Measurements from ENCODE around the gene TERT.

The TERT gene

GRCh38 chr5:1226231-1226630, 68.6 kb downstream of the TERT start:
- no peaks in the 10 kb centered on the region for H3K36me3 ChIP-seq (replicated peaks)
- peaks cover 15% of the 10 kb centered on the region for H3K27me3 ChIP-seq (ENCODE audit: low read depth)
- in situ Hi-C loops (cut with MboI; ENCODE audit: low sequenced_read_pairs): no loop called here
- H3K9me3 ChIP-seq: no peaks in the 10 kb centered on the region
- no peaks in the 10 kb centered on the region for H3K4me1 ChIP-seq
- H3K4me3 ChIP-seq: no peak overlapping the region
- DNase-seq (ENCODE audit: low spot score in 2 of 2): no peak

DNA sequence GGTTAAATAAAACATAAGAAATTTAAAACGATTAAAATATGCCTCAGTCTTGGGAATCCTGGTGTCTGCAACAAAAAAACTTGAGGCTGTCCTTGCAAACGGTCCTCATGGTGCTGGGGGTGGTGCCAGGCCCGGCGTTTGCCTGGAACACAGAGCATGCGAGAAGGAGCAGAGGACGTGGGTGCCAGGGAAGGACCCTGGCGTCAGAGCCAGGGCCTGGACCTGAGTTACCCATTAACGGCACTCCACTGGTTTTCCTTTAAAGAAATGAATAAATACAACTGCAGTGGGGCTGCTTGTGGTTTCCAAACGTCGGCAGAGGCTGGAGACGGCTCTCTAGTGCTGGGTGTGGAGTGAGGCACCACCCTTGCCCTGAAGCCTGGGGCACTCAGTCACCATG, 69.8 kb downstream of the TERT start, which contains the start of gene SLC6A18:
TSS of gene SLC6A18 (plus strand) at position 301 of the 400 bp plus-strand sequence. CDS start at position 398, 97 bp downstream.
- in situ Hi-C loops (cut with MboI; ENCODE audit: low sequenced_read_pairs): no loop called here
- Histone ChIP-seq H3K4me3 (no peak within 1 kb of the TSS), H3K36me3 (replicated peaks) (no peaks in the 10 kb centered on the region), H3K9me3 (no peaks in the 10 kb centered on the region), H3K27me3 (ENCODE audit: low read depth) (peaks cover 15% of the 10 kb centered on the region), H3K4me1 (no peaks in the 10 kb centered on the region)
- no peak for DNase-seq (ENCODE audit: low spot score in 2 of 2)

DNA sequence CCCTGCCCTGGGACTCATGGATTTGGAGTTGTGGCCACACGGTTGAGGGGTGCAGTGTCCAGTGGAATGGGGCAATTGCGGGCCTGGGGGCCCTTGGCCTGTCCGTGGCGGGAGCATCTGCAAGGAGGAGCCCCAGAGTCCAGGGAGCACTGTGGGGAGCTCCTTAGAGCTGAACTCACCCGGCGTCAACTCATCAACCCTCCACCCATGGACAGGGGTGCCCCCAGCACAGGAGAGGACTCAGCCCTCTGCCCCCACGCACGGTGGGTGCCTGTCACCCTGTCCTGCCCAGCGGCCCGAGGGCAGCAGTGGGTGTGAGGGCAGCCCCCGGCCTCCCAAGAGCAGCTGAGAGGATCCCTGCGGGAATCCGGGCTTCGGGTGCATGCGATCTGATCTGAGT, 70.2 kb downstream of the TERT start:
- no peak for DNase-seq (ENCODE audit: low spot score in 2 of 2)
- Histone ChIP-seq H3K36me3 (replicated peaks) (no peaks in the 10 kb centered on the region), H3K4me1 (no peaks in the 10 kb centered on the region), H3K9me3 (no peaks in the 10 kb centered on the region), H3K27me3 (ENCODE audit: low read depth) (peaks cover 15% of the 10 kb centered on the region), H3K4me3 (no peak overlapping the region)
- in situ Hi-C loops (cut with MboI; ENCODE audit: low sequenced_read_pairs): no loop called here

GRCh38 chr5:1223278-1223670, 71.6 kb downstream of the TERT start:
- Histone ChIP-seq H3K27me3 (ENCODE audit: low read depth) (peaks cover 8% of the 10 kb centered on the region), H3K4me1 (no peaks in the 10 kb centered on the region), H3K9me3 (no peaks in the 10 kb centered on the region), H3K36me3 (replicated peaks) (no peaks in the 10 kb centered on the region), H3K4me3 (no peak overlapping the region)
- no peak for DNase-seq (ENCODE audit: low spot score in 2 of 2)
- in situ Hi-C loops (cut with MboI; ENCODE audit: low sequenced_read_pairs): no loop called here

DNA sequence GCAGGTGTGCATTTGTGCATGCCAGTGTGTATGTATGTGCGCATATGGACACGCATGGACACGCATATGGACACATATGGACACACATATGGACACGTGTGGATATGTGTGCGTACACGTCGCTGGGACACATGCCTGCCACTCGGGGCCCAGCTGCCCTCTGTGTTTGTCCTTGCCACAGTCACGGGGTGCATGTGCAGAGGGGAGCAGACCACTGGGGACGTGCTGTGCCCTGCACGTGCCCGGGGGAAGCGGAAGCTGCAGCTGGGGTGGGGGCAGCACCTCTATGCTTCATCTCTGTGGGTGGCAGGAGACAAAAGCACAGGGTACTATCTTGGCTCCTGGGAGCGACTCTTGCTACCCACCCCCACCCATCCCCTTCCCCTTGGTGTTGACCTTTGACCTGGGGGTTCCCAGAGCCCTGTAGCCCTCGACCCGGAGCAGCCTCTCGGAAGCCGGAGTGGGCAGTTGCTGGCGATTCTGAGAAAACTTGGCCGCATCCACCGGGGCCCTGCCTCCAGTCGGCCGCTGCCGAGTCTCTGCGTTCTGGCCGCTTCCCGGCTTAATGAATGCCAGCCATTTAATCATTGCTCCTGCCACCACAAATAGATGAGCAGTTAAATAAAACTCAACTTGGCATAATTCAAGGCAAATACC, 72.1 kb downstream of the TERT start:
- Histone ChIP-seq H3K27me3 (ENCODE audit: low read depth) (peaks cover 5% of the 10 kb centered on the region; the same call in 1 of the 2 replicates), H3K4me3 (no peak overlapping the region), H3K9me3 (no peaks in the 10 kb centered on the region), H3K4me1 (no peaks in the 10 kb centered on the region), H3K36me3 (replicated peaks) (no peaks in the 10 kb centered on the region)
- in situ Hi-C loops (cut with MboI; ENCODE audit: low sequenced_read_pairs): no loop called here
- no peak for DNase-seq (ENCODE audit: low spot score in 2 of 2)

GRCh38 chr5:1222147-1222546, 72.7 kb downstream of the TERT start:
- Histone ChIP-seq H3K4me1 (no peaks in the 10 kb centered on the region), H3K27me3 (ENCODE audit: low read depth) (no peaks in the 10 kb centered on the region; the same call in 1 of the 2 replicates), H3K36me3 (replicated peaks) (no peaks in the 10 kb centered on the region), H3K4me3 (no peak overlapping the region), H3K9me3 (no peaks in the 10 kb centered on the region)
- in situ Hi-C loops (cut with MboI; ENCODE audit: low sequenced_read_pairs): no loop called here
- DNase-seq (ENCODE audit: low spot score in 2 of 2): no peak

DNA sequence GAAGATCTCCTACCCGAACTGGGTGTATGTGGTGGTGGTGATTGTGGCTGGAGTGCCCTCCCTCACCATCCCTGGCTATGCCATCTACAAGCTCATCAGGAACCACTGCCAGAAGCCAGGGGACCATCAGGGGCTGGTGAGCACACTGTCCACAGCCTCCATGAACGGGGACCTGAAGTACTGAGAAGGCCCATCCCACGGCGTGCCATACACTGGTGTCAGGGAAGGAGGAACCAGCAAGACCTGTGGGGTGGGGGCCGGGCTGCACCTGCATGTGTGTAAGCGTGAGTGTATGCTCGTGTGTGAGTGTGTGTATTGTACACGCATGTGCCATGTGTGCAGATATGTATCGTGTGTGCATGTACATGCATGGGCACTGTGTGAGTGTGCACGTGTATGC, 73.1 kb downstream of the TERT start:
- H3K4me1 ChIP-seq: no peaks in the 10 kb centered on the region
- H3K27me3 ChIP-seq (ENCODE audit: low read depth): no peaks in the 10 kb centered on the region
- no peaks in the 10 kb centered on the region for H3K36me3 ChIP-seq (replicated peaks)
- in situ Hi-C loops (cut with MboI; ENCODE audit: low sequenced_read_pairs): no loop called here
- H3K4me3 ChIP-seq: no peak overlapping the region
- no peaks in the 10 kb centered on the region for H3K9me3 ChIP-seq
- no peak for DNase-seq (ENCODE audit: low spot score in 2 of 2)

DNA sequence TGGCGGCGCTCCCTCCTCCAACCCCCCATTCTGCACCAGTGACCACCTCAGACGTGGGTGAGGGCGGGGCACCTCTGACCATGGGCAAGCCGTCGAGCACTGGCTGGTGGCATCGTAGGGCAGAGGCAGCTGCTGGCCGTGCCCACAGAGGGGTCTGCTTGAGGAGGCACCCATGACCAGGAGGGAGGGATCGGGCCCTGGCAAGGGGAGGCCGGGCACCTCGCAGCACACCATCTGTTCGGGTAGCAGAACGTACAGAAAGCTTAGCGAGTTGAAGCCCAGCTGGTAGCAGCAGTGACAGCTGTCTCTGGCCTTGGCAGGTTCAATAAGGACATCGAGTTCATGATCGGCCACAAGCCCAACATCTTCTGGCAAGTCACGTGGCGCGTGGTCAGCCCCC, 74.0 kb downstream of the TERT start:
- H3K9me3 ChIP-seq: no peaks in the 10 kb centered on the region
- in situ Hi-C loops (cut with MboI; ENCODE audit: low sequenced_read_pairs): no loop called here
- no peaks in the 10 kb centered on the region for H3K4me1 ChIP-seq
- H3K36me3 ChIP-seq (replicated peaks): no peaks in the 10 kb centered on the region
- no peak for DNase-seq (ENCODE audit: low spot score in 2 of 2)
- H3K4me3 ChIP-seq: no peak overlapping the region
- no peaks in the 10 kb centered on the region for H3K27me3 ChIP-seq (ENCODE audit: low read depth)

- no peaks in the 10 kb centered on the region for H3K27me3 ChIP-seq (ENCODE audit: low read depth)
- no peaks in the 10 kb centered on the region for H3K36me3 ChIP-seq (replicated peaks)
- no peak for DNase-seq (ENCODE audit: low spot score in 2 of 2)
- no peaks in the 10 kb centered on the region for H3K4me1 ChIP-seq
- in situ Hi-C loops (cut with MboI; ENCODE audit: low sequenced_read_pairs): no loop called here
- H3K9me3 ChIP-seq: no peaks in the 10 kb centered on the region
- H3K4me3 ChIP-seq: no peak overlapping the region
These were observed 74.5 kb downstream of the TERT start for GRCh38 chr5:1220351-1220750.

DNA sequence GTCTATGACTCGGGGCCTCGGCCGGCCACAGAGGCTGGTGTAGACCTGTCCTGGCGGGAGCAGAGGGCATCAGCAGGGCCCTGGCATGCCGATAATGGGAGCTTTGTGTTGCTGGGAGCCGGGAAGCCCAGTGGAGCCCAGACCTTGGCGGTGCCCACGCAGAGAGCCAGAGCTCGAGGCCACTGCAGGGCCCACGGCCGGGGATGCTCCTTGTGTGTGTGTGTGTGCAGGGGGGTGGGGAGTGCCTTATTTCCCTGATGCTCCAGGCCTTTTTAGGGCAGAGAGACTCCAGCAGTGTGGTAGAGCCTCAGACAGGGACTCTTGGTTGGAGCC, 75.1 kb downstream of the TERT start:
- no peaks in the 10 kb centered on the region for H3K27me3 ChIP-seq (ENCODE audit: low read depth)
- in situ Hi-C loops (cut with MboI; ENCODE audit: low sequenced_read_pairs): no loop called here
- H3K4me3 ChIP-seq: no peak overlapping the region
- no peaks in the 10 kb centered on the region for H3K9me3 ChIP-seq
- no peaks in the 10 kb centered on the region for H3K36me3 ChIP-seq (replicated peaks)
- no peak for DNase-seq (ENCODE audit: low spot score in 2 of 2)
- no peaks in the 10 kb centered on the region for H3K4me1 ChIP-seq

DNA sequence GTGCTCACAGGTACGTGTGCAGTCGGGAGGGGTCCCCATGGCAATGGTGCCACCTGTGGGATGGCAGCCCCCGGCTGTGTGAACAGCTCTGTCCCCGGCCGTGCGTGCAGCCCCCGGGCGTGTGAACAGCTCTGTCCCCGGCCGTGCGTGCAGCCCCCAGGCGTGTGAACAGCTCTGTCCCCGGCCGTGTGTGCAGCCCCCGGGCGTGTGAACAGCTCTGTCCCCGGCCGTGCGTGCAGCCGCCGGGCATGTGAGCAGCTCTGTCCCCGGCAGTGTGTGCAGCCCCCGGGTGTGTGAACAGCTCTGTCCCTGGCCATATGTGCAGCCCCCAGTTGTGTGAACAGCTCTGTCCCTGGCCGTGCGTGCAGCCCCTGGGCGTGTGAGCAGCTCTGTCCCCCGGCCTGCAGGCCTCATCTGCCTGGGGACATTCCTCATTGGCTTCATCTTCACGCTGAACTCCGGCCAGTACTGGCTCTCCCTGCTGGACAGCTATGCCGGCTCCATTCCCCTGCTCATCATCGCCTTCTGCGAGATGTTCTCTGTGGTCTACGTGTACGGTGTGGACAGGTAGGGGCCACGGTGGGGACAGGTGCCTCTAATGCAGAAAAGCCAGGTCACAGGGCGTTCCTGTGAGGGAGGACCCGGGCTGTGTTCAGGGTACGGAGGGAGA, 75.6 kb downstream of the TERT start:
- in situ Hi-C loops (cut with MboI; ENCODE audit: low sequenced_read_pairs): no loop called here
- Histone ChIP-seq H3K27me3 (ENCODE audit: low read depth) (no peaks in the 10 kb centered on the region), H3K9me3 (no peaks in the 10 kb centered on the region)

DNA sequence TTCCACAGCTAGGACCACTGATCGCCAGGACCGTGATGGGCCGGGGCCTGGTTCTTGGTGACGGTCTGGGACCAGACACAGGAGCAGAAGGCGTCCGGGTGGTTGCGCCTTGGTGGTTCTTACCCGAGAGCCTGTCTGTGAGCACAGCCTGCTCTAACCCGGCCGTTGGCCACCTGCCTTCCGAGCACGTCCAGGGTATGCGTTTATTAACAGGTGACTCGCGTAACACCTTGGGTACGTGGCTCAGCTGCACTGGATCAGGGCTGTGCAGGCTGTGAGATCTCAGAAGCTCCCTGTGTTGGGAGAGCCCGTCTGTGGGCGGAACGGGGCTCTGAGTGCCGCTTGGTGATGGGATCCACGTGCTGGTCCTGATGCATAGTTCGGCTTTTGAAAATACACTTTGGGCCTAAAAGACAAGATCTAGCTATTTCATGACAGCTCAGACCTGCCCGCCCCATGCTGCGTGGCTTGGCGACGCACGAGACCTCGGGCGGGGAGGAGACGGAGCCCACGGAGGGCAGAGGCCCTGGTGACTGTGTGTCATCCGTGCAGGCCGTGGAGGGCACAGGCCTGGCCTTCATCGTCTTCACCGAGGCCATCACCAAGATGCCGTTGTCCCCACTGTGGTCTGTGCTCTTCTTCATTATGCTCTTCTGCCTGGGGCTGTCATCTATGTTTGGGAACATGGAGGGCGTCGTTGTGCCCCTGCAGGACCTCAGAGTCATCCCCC, 76.4 kb downstream of the TERT start:
- H3K9me3 ChIP-seq: no peaks in the 10 kb centered on the region
- H3K36me3 ChIP-seq (replicated peaks): no peaks in the 10 kb centered on the region
- no peak overlapping the region for H3K4me3 ChIP-seq
- H3K27me3 ChIP-seq (ENCODE audit: low read depth): no peaks in the 10 kb centered on the region
- H3K4me1 ChIP-seq: no peaks in the 10 kb centered on the region
- in situ Hi-C loops (cut with MboI; ENCODE audit: low sequenced_read_pairs): no loop called here
- no peak for DNase-seq (ENCODE audit: low spot score in 2 of 2)

More for the DNA sequence above, 75.6 kb downstream of the TERT start:
- Histone ChIP-seq H3K36me3 (replicated peaks) (no peaks in the 10 kb centered on the region), H3K4me1 (no peaks in the 10 kb centered on the region), H3K4me3 (no peak overlapping the region)
- DNase-seq (ENCODE audit: low spot score in 2 of 2): no peak

GRCh38 chr5:1217596-1218206, 77.2 kb downstream of the TERT start:
- H3K4me1 ChIP-seq: no peaks in the 10 kb centered on the region
- peak in 1 of 2 experiments; percentile 36 for DNase-seq (ENCODE audit: low spot score in 2 of 2)
- H3K9me3 ChIP-seq: no peaks in the 10 kb centered on the region
- no peak overlapping the region for H3K4me3 ChIP-seq
- in situ Hi-C loops (cut with MboI; ENCODE audit: low sequenced_read_pairs): no loop called here
- no peaks in the 10 kb centered on the region for H3K36me3 ChIP-seq (replicated peaks)
- no peaks in the 10 kb centered on the region for H3K27me3 ChIP-seq (ENCODE audit: low read depth)

DNA sequence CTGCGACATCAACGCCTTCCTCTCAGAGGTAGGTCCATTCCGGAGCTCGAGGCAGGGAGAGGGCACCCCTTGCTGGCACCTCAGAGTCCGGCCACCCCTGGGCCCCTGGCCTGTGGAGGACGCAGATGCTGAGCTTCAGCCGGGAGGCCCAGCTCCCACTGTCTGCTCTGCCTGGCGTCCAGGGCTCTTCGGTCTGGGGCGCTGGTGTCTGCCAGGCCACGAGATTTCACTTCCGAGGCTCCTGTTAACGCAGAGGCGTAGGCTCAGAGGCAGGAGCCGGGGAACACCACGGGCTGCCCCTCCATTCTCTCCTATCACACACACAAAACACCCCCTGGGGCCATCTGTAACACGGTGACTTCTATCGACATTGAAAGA, 78.0 kb downstream of the TERT start:
- Histone ChIP-seq H3K9me3 (no peaks in the 10 kb centered on the region), H3K27me3 (ENCODE audit: low read depth) (no peaks in the 10 kb centered on the region), H3K4me1 (no peaks in the 10 kb centered on the region), H3K4me3 (no peak overlapping the region), H3K36me3 (replicated peaks) (no peaks in the 10 kb centered on the region)
- in situ Hi-C loops (cut with MboI; ENCODE audit: low sequenced_read_pairs): no loop called here
- no peak for DNase-seq (ENCODE audit: low spot score in 2 of 2)
